ENCODE data around the gene HMGB4. TPM values are rescaled to one million over a fixed set of nuclear protein-coding genes. Genes with fewer than 3 reads are reported as not detected.

The HMGB4 gene
- total RNA-seq, 2 donors from 2014 or later: not detected

DNA sequence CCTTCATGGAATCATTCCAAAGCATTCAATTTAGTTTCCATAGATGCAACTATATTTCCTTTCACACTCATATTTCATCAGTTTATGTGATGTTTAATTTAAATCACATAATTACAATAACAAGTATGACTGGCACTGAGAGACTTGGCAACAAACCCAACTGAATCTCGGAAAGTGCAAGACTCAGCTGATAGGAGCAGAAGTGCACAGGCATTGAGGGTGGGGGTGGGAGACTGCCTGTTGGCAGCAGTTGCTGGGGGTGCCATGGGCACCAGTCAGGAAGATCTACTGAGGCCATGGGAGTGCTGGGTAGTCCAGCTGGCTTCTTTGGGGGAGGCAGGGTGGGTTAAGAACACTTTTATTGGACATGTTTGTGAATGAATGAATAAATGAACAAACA lies 10.4 kb upstream of the HMGB4 start:
- no peaks in the 10 kb centered on the region for H3K9me3 ChIP-seq
- no peak overlapping the region for H3K4me3 ChIP-seq
- H3K36me3 ChIP-seq: no peaks in the 10 kb centered on the region
- intact Hi-C loops (cut with DNase I): no loop called here
- no peak for DNase-seq
- no peak for TF ChIP-seq CTCF (IDR thresholded peaks at IDR 0.05)
- no peaks in the 10 kb centered on the region for H3K4me1 ChIP-seq
- no peak overlapping the region for H3K9ac ChIP-seq (ENCODE audit: low read depth in 2 of 2, low read length in 2 of 2)
- no peaks in the 10 kb centered on the region for H3K27me3 ChIP-seq
- no peak overlapping the region for H3K27ac ChIP-seq

GRCh38 chr1:33854091-33854490 lies 9.8 kb upstream of the HMGB4 start:
- no peaks in the 10 kb centered on the region for H3K4me1 ChIP-seq
- no peak overlapping the region for H3K4me3 ChIP-seq
- DNase-seq: no peak
- no peak overlapping the region for H3K9ac ChIP-seq (ENCODE audit: low read depth in 2 of 2, low read length in 2 of 2)
- intact Hi-C loops (cut with DNase I): no loop called here
- no peak for TF ChIP-seq CTCF (IDR thresholded peaks at IDR 0.05)
- no peaks in the 10 kb centered on the region for H3K9me3 ChIP-seq
- H3K27ac ChIP-seq: no peak overlapping the region
- no peaks in the 10 kb centered on the region for H3K36me3 ChIP-seq
- H3K27me3 ChIP-seq: no peaks in the 10 kb centered on the region

GRCh38 chr1:33860671-33861070 lies 3.2 kb upstream of the HMGB4 start:
- intact Hi-C loops (cut with DNase I): no loop called here
- Histone ChIP-seq H3K27me3 (no peaks in the 10 kb centered on the region), H3K9ac (ENCODE audit: low read depth in 2 of 2, low read length in 2 of 2) (no peak overlapping the region), H3K27ac (no peak overlapping the region), H3K4me3 (no peak overlapping the region), H3K36me3 (no peaks in the 10 kb centered on the region), H3K9me3 (no peaks in the 10 kb centered on the region), H3K4me1 (no peaks in the 10 kb centered on the region)
- no peak for TF ChIP-seq CTCF (IDR thresholded peaks at IDR 0.05)
- DNase-seq: no peak

DNA sequence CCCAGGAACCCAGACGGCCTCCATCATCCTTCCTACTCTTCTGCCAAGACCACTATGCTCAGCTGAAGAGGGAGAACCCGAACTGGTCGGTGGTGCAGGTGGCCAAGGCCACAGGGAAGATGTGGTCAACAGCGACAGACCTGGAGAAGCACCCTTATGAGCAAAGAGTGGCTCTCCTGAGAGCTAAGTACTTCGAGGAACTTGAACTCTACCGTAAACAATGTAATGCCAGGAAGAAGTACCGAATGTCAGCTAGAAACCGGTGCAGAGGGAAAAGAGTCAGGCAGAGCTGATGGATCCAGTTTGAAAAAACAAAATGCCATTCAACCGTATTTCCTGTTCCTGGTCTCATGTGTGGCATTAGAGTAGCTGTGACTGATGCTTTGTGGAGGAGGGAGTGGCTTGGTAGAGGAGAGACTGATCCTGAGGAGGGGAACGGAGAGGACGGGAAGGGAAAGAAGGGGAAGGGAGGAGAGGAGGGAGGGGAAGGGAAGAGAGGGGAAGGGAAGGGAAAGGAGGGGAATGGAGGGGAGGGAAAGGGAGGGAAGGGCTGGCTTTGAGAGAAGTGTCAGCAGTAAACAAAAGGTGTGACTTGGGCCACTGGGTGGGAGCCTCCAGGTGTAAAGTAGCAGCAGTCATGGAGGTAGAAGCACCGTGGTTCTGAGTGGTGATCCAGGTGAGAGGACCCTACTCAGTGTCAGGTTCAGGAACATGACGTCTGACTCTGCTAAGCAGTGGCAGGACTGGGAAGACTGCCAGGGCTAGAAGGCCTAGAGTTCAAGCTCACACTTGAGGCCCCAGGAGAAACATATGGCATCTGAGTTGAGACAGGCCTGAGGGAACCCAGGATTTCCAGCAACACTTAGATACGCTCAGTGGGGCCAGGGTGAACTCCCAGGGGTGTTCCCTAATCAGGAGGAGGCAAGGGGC lies 846 bp downstream of the HMGB4 start:
- no peak for TF ChIP-seq CTCF (IDR thresholded peaks at IDR 0.05)
- no peak overlapping the region for H3K9ac ChIP-seq (ENCODE audit: low read depth in 2 of 2, low read length in 2 of 2)
- H3K4me1 ChIP-seq: no peaks in the 10 kb centered on the region
- H3K27ac ChIP-seq: no peak overlapping the region
- H3K27me3 ChIP-seq: no peaks in the 10 kb centered on the region
- H3K9me3 ChIP-seq: no peaks in the 10 kb centered on the region
- intact Hi-C loops (cut with DNase I): no loop called here
- DNase-seq: no peak
- no peak overlapping the region for H3K4me3 ChIP-seq
- no peaks in the 10 kb centered on the region for H3K36me3 ChIP-seq

DNA sequence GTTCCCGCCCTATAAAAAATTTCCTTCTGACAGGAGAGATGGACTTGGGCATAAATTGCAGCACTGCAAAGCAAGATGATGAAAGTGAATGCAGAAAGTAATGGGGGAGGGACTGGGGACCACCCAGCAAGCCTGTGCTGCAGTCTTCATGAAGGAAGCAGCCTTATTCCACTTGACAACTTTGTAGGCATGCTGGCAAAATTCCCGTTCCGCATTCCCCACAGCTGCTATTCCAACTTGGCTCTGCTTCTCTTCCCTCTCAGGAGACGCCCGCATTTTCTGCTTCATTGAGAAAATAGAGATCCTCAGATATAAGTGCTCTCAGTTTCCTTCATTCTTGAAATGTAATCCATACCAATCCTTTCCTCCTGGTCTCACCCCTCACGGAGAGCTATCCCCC lies 2.4 kb downstream of the HMGB4 start:
- no peak for TF ChIP-seq CTCF (IDR thresholded peaks at IDR 0.05)
- Histone ChIP-seq H3K27me3 (no peaks in the 10 kb centered on the region), H3K9me3 (no peaks in the 10 kb centered on the region), H3K4me1 (no peaks in the 10 kb centered on the region), H3K4me3 (no peak overlapping the region), H3K36me3 (no peaks in the 10 kb centered on the region), H3K9ac (ENCODE audit: low read depth in 2 of 2, low read length in 2 of 2) (no peak overlapping the region), H3K27ac (no peak overlapping the region)
- DNase-seq: no peak
- intact Hi-C loops (cut with DNase I): no loop called here
